Middle frontal gyrus (tissue), 1 donor: ENCODE measurements around the gene PILRA.

Experiments used
- DNase-seq: peaks from one replicate; pipeline ENCODE4 v3.0.0-alpha.2; 2015; ENCODE audit warnings: low spot score; ENCODE audit errors: extremely low spot score

Gene PILRA

DNA sequence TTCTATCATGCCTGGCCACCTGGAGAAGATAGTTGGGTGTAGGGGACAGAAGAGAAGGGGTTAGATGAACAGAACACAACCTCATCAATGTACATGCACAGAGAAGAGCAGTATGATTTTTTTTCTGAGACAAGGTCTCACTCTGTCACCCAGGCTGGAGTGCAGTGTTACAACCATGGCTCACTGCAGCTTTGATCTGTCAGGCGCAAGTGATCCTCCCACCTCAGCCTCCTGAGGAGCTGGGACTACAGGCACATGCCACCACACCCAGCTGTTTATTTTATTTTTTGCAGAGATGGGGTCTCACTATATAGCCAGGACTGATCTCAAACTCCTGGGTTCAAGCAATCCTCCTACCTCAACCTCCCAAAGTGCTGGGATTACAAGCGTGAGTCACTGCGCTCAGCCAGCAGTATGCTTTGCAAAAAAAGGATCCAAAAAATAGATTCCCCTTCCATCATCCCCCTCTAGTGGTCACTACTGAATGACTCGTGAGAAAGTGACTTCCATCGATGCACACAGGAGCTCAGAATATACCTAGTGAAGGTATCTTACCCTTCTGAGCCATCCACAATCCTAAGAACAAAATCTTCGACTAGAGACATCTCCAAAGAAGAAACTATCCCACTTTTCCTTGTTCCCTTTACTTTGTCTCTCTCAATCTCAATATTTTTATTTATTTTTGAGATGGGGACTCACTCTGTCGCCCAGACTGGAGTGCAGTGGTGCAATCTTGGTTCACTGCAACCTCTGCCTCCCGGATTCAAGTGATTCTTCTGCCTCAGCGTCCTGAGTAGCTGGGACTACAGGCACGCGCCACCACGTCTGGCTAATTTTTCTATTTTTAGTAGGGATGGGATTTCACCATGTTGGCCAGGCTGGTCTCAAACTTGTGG is 34.2 kb downstream of the PILRA start:
- peak; percentile 11 for DNase-seq

DNA sequence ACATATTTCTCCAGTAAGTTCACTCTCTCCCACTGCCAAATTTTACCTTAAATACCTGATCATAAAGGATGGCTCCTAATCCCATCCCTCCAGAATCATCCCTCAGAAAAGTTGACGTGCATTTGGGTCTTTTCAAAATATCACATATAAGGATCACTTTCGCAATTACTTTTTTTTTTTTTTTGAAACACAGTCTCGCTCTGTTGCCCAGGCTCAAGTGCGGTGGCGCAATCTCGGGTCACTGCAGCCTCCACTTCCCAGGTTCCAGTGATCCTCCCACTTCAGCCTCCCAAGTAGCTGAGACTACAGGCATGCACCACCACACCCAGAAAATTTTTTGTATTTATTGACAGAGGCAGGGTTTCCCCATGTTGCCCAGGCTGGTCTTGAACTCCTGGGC is 37.8 kb downstream of the PILRA start:
- DNase-seq, result no peak

DNA sequence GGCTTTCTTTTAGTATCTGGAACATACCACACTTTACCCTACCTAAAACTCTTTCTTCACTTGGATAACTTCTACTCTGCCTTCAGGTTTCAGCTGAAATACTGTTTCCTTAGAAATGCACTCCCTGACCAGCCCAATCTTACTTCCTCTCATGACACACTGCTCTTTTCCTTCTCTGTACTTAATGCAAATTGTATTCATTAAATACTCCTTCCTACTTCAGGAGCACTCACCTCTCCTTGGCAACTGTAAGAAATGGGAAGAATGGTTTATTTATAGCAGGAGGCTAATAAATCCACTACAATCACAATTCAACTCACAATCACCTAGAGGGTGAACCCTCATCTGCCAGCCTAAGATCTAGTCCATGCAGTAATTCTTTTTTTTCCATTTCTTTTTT is 40.1 kb downstream of the PILRA start:
- DNase-seq, result no peak

DNA sequence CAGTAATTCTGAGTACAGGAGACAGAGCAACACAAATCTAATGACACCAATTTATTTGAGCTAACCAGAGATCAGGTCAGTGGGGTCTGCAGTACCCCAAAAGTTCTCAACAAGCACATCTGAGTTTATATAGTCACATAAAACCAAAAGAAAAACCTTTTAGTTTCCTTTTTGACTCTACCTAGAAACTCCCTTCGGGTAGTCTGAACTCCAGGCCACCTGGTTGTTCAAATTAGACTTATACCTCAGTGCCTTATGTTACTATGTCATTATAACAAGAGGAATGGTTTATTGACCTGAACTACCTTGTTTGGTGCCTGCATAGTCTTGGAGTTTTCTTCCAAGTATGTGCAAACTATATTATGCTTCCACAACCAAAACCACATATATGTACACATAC is 40.6 kb downstream of the PILRA start:
- no peak for DNase-seq

DNA sequence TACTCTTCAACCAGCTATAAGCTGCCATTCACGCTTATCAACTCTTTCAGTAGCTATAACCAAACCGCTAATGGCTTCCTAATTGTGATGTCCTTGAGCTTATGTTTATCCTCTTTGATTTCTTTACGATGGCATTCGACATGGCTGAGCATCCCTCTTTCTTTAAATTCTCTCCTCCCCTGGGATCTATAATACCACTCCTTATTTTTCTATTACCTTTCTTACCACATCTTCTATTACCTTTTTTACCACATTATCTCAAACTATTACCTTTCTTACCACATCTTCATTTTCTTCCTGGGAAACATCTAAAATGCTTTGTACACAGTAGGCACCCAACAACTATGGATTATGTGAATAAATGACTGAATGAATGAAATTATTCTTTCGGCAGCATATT is 42.2 kb downstream of the PILRA start:
- DNase-seq, result no peak

DNA sequence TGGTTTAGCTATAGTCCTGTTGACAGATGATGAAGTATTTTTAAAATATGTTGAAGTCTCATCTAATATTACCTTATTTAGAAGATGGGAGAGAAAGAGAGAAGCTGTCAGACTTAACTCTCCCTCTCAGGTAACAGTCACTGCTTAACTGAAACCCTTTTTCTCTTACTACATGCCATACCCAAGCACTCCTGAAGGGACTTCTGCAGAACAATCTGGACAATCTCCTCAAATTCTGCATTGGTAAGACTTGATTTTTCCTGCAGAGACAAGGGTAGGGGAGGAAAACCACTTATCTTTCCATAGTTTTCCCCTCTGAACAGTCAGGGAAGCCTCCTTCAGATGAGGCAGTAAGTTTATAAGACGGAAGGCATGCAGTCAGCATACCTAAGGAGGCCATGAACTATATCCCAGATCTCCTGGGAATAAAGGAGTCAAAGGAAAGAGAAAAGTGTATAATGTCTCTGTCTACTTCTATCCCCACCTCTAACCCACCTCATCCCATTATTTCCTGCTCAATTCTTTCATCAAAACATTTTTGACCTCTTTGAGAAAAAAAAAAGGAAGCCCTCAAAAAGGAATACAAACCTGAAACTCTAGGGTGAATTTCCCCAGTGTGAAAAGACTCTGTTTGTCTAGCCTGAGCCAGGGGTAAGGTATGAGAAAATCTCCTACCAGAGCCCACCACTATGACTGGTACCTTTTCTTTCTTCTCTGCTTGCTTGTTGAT is 45.8 kb downstream of the PILRA start:
- DNase-seq, result no peak

DNA sequence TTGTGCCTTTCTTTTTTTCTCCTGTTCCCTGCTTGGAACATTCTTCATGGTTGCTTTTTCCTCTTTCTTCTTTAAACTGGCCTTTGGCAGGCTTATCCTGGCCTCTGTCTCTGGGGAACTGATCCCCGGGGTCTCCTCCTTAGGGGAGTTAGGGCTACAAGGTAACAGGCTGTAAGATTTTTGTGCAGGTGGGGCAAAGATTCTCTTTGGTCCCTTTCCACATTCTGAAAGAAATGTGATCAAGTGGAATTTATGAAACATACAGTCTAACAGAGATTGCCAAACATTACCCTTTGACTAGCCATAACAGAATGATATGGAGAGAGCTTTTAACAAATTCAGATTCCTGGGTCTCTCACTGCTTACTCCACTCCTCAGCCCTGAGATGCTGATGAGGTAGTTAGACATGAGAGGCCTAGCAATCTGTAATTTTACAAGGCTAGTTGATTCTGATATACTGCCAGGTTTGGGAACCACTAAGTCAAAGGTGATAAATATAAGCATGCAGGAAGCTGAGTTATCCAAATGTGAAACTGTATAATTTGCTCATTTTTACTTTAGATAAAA is 46.5 kb downstream of the PILRA start:
- no peak for DNase-seq

DNA sequence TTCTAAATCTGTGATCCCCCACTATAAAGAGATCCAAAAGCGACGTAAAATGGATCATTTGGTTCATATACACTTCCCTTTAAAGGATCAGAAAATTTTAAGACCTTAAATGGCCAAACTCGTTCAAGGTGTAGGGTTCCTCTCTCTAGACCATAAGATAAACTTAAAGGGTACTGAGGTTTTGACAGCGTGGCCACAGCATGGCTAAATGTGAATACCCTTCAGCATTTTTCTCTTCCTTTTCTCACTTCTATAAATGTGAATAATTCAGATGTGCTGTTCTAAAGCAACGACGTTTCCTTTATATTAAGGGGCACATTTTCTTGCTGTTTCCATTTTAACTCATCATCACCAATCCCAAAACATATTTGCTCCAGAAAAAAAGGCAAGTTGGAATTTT is 50.0 kb downstream of the PILRA start:
- DNase-seq, result no peak

DNA sequence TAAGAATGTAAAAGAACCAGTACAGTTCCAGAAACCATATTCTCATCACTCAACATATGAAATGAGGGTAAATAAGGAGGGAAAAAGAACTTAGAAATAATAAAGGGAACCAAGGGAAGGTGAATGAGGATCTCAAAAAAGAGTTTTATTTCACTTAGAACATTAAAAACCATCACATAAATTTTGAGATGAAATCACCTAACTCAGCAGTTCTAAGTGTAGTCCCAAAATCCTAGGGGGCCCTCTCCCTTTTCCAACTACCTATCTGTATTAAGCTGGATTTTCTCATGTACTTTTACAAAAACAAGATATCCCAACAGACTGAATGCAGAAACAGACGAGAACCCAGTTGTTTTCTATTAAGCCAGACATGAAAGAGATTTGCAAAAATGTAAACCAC is 52.1 kb downstream of the PILRA start:
- no peak for DNase-seq

DNA sequence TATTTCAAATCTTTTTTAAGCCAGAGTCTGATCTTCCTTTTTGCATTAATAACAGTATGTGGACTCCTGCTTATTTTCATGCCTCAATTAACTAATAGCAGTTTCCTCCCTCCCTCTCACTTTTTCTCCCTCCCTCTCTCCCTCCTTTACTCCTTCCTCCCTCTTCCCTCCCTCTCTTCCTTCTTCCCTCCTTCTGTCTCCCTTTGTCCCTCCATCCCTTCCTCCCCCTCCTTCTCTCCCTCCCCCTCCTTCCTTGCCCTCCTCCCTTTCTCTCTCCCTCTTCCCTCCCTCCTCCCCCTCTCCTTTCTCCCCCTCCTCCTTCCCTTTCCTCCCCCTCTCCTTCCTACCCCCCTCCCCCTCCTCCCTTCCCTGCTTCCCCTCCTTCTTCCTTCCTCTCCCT is 53.2 kb downstream of the PILRA start:
- no peak for DNase-seq

DNA sequence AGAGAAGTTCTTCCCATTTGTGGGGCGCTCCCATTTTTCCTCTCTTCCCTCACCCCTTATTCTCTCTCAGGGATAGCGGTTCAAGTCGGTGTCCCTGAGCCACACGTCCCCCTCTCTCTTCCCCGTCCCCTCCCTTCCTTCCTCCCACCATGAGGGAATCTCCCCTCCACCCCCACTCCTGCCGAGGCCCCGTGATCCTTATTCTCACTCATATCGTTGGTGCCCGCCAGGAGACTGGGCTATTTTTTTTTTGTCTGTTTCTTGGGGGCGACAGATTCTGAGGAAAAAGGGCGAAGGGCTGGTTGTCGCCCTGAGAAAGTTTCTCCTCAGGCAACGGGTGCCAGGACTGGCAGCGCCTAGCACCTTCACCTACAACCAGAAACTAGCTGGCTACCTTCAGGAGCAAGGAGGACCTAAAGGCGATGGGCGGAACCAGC is 54.5 kb downstream of the PILRA start:
- no peak for DNase-seq

DNA sequence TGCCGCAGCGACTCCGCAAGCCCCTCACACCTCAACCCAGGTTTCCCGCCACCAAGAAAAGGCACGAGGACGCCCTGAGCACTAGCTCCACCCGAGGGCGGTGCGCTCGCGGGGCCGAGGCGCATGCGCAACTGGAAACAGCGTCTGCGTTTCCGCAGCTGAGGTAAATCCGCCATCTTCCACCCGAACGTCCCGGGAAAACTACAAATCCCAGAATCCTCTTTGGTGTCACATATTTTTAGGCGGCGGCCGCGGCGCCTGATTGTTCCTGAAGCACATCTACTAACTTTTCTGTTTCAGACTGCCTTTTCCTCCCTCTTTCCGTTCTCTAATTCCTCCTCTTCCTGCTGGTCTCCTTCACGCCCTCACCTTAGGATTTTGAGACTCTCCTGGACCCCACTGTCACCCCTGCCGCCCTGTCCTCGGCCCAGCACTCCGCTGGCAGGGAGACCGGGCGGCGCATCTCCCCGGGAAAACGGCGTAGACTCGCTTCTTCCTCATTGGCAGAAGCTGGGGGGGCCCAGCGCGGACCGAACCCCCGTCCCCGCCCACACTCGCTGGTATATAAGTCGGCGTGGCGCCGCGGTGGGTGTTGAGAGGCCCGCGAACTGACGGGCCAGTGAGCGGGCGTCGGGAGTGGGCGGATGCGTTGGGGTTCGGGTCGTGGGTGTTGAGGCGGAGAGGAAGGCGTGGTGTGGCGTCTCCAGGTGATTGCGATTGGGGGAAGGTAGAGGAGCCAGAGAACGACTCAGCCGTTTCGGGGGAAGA is 55.1 kb downstream of the PILRA start, which contains the start of gene ZCWPW1:
Gene ZCWPW1 (minus strand): TSS at position 505 of the 768 bp plus-strand sequence. CDS start 8,054 bp downstream, outside the sequence.
- peak; percentile 88 for DNase-seq

DNA sequence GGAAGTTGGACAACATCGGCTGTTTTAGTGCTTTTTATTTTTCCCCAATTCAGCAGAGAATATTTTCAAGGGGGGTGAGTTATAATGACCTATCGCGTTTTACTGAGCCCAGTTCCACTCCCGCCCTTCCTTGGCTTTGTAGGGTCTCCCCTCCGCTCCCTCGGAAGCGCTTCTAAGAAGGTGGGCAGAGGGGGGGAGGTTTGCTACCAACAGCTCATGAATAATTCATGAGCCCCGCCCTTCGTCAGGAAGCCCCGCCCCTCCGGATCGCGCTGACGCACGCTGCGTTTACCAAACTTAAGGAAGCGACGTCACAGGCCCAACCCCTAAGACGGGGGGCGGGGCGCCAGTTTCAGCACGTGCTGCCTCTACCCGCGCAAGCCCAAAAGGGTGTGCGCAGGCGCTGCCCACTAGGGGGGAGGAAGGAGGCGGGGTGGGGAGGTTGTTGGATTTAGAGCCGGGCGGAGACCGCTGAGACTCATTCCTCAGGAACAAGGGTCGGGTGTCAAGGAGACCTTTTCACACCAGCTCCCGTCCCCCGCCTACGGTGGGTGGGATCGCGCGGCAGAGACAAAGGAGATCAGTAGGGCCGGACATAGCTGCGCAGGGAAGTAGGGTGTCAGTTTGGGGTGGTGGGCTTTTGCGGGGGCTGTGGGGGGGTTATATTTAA is 55.8 kb downstream of the PILRA start:
- peak; percentile 97 for DNase-seq

DNA sequence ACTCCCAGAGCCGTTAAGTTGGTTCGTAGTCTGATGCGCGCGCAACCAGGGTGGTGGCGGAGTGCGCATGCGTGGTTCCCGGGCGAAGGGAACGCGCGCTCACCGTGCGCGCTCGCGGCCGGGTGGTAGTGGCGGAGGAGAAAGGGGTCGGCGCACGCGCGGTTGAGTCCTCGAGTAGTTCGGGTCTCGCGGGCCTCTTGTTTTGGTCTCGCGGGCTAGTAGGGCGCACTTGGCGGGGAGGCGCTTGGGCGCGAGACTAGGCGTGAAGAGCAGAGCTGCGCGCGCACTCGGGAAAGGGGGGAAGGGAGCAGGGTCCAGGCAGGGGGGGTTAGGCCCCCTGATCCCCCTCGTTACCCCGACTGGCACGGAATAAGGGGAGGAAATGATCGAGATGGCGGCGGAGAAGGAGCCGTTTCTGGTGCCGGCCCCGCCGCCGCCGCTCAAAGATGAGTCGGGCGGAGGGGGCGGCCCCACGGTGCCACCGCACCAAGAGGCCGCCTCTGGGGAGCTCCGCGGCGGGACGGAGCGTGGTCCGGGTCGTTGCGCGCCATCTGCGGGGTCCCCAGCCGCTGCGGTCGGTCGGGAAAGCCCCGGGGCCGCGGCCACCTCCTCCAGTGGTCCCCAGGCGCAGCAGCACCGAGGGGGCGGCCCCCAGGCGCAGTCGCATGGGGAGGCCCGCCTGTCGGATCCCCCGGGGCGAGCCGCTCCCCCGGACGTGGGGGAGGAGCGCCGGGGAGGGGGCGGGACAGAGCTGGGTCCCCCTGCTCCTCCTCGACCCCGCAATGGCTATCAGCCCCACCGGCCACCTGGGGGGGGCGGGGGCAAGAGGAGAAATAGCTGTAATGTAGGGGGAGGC is 56.6 kb downstream of the PILRA start, which contains the start of gene MEPCE:
Gene MEPCE (plus strand): TSS at position 195 of the 856 bp plus-strand sequence. CDS start 188 bp downstream, at position 383.
- DNase-seq, result peak; percentile 90

DNA sequence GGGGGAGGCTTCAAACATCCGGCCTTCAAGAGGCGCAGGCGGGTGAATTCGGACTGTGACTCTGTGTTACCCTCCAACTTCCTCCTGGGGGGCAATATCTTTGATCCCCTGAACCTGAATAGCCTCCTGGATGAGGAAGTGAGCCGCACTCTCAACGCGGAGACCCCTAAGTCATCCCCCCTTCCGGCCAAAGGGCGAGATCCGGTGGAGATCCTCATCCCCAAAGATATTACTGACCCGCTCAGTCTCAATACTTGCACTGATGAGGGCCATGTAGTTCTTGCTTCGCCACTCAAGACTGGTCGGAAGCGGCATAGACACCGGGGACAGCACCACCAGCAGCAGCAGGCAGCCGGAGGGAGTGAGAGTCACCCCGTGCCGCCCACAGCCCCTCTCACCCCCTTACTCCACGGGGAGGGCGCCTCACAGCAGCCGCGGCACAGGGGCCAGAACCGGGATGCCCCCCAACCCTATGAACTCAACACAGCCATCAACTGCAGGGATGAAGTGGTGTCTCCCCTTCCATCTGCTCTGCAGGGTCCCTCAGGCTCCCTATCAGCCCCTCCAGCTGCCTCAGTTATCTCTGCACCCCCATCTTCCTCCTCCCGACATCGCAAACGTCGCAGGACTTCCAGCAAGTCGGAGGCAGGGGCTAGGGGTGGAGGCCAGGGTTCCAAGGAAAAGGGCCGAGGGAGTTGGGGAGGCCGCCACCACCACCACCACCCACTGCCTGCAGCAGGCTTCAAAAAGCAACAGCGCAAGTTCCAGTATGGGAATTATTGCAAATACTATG is 57.4 kb downstream of the PILRA start:
- no peak for DNase-seq

DNA sequence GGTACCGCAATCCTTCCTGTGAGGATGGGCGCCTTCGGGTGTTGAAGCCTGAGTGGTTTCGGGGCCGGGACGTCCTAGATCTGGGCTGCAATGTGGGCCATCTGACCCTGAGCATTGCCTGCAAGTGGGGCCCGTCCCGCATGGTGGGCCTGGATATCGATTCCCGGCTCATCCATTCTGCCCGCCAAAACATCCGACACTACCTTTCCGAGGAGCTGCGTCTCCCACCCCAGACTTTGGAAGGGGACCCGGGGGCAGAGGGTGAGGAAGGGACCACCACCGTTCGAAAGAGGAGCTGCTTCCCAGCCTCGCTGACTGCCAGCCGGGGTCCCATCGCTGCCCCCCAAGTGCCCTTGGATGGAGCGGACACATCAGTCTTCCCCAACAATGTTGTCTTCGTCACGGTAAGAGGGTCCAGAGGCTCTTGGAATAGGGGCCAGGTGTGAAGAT is 58.0 kb downstream of the PILRA start:
- DNase-seq, result no peak

DNA sequence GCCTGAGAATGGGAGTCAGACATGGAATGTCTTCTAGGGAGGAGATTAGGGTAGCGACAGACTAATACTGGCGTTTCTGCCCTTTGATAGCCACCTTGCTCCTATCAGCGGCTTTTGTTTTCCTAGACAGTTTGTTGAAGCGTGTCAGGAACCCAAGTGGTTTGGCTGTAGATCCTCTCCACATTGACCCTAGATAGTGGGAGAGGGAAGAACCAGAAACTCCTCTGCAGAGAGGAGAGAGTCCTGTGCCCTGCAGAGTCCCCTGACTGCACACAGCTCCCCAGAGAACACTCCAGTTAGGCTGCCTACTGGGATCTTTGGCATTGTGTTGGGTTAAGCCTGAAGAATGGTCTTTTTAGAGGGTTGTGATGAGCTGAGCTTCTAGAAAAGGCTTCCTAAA is 58.8 kb downstream of the PILRA start:
- DNase-seq, result no peak

DNA sequence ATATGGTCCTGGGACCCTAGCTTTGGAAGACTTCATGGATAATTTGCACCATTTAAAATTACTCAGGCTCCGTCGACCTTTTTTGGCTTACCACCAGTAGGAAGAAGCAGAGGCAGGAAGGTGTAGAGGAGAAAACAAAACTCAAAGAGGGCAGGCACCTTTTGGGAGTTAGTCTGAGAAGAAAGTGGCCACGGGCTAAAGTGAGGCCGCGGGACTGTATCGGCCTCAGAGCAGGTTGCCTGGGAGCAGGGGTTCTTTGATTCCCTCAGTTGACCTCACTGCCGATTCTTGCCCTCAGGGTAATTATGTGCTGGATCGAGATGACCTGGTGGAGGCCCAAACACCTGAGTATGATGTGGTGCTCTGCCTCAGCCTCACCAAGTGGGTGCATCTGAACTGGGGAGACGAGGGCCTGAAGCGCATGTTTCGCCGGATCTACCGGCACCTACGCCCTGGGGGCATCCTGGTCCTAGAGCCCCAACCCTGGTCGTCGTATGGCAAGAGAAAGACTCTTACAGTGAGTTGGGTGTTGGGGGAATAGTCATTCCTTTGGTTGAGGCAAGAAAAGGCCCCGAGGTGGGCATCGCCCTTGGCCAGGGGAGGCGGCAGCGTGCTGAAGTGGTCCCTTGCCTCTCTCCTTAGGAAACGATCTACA is 59.5 kb downstream of the PILRA start:
- DNase-seq, result no peak

DNA sequence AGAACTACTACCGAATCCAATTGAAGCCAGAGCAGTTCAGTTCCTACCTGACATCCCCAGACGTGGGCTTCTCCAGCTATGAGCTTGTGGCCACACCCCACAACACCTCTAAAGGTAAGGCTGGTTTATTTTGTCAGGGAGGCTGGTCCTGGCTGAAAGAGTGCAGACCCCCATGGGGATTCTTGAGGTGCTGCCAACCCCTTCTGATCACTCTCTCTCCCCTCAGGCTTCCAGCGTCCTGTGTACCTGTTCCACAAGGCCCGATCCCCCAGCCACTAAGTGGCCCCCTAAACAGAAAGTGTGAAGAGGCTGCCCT is 59.9 kb downstream of the PILRA start:
- DNase-seq, result no peak
